ENCODE data around the gene RXFP2.
A peak's percentile ranks its signal among the peaks of the same experiment; 100 is the strongest.

The RXFP2 gene

GRCh38 chr13:31719214-31719613 is 20.1 kb upstream of the RXFP2 start:
- Histone ChIP-seq H3K4me3 (no peak overlapping the region), H3K27ac (no peak overlapping the region)
- TF ChIP-seq CTCF (IDR thresholded peaks at IDR 0.05), result no peak
- DNase-seq (ENCODE audit: low spot score), result no peak

- Histone ChIP-seq H3K4me3 (no peak overlapping the region), H3K27ac (no peak overlapping the region)
- DNase-seq (ENCODE audit: low spot score), result no peak
- TF ChIP-seq CTCF (IDR thresholded peaks at IDR 0.05), result no peak
These were observed 16.7 kb upstream of the RXFP2 start for GRCh38 chr13:31722673-31723072.

GRCh38 chr13:31725841-31726240 is 13.5 kb upstream of the RXFP2 start:
- DNase-seq (ENCODE audit: low spot score), result no peak
- Histone ChIP-seq H3K27ac (no peak overlapping the region), H3K4me3 (no peak overlapping the region)
- no peak for TF ChIP-seq CTCF (IDR thresholded peaks at IDR 0.05)

GRCh38 chr13:31731921-31732320 is 7.4 kb upstream of the RXFP2 start:
- Histone ChIP-seq H3K4me3 (no peak overlapping the region), H3K27ac (no peak overlapping the region)
- no peak for DNase-seq (ENCODE audit: low spot score)
- TF ChIP-seq CTCF (IDR thresholded peaks at IDR 0.05), result no peak

- no peak overlapping the region for H3K4me3 ChIP-seq
- DNase-seq (ENCODE audit: low spot score), result no peak
- no peak overlapping the region for H3K27ac ChIP-seq
These were observed 6.3 kb upstream of the RXFP2 start for GRCh38 chr13:31733066-31733465.

GRCh38 chr13:31733647-31734046 is 5.7 kb upstream of the RXFP2 start:
- DNase-seq (ENCODE audit: low spot score), result no peak
- H3K4me3 ChIP-seq, result no peak overlapping the region
- no peak overlapping the region for H3K27ac ChIP-seq
- no peak for TF ChIP-seq CTCF (IDR thresholded peaks at IDR 0.05)

More at GRCh38 chr13:31733066-31733465, 6.3 kb upstream of the RXFP2 start:
- no peak for TF ChIP-seq CTCF (IDR thresholded peaks at IDR 0.05)

GRCh38 chr13:31742097-31742734 is 2.9 kb downstream of the RXFP2 start:
- peak; percentile 94 for TF ChIP-seq CTCF (IDR thresholded peaks at IDR 0.05)
- Histone ChIP-seq H3K27ac (no peak overlapping the region), H3K4me3 (no peak overlapping the region)
- no peak for DNase-seq (ENCODE audit: low spot score)

Data from coronary artery (tissue), 2 donors.